Activated naive CD8-positive, alpha-beta T cell treated with anti-CD3 and anti-CD28 coated beads, Interleukin-2, amount 10 ng/mL, durations not matched to agents 7 days and 5 days (primary cell): ENCODE results near the gene SHLD1. TPM values are rescaled to one million over a fixed set of nuclear protein-coding genes. Genes with fewer than 3 reads are reported as not detected.
"Not testable (repeated sequence)": the region's sequence is repeated elsewhere in the genome, so short reads cannot be mapped to it uniquely, and the experiment has no call there.

Experiments used
- ATAC-seq: fragments of 150-1000 bp; cut with Tn5 transposase; one replicate; pipeline ENCODE4 v1.10.0; 2021; ENCODE audit warnings: low read depth, moderate library complexity
- POLR2A ChIA-PET: fragments of 350-600 bp; sonication (Branson Sonifier 250); formaldehyde crosslinking; loops from one replicate; lab custom pipeline; 2021; ENCODE audit warnings: antibody characterized with exemption; lab: Charles Lee
- DNase-seq: peaks from one replicate; pipeline ENCODE4 v3.0.0; 2021
- H3K27ac Mint-ChIP-seq: one replicate; pipeline ENCODE4 v1.8.0; 2022; ENCODE audit warnings: mild to moderate bottlenecking, mixed read lengths
- H3K27me3 Mint-ChIP-seq: one replicate; pipeline ENCODE4 v1.8.0; 2022; ENCODE audit warnings: mild to moderate bottlenecking, moderate library complexity, mixed read lengths
- H3K36me3 Mint-ChIP-seq: one replicate; pipeline ENCODE4 v1.8.0; 2021; ENCODE audit warnings: mild to moderate bottlenecking, mixed read lengths
- H3K4me1 Mint-ChIP-seq: one replicate; pipeline ENCODE4 v1.8.0; 2021; ENCODE audit warnings: mixed read lengths
- H3K4me3 Mint-ChIP-seq: one replicate; pipeline ENCODE4 v1.8.0; 2022; ENCODE audit warnings: mild to moderate bottlenecking, moderate library complexity, mixed read lengths
- H3K9me3 Mint-ChIP-seq: one replicate; pipeline ENCODE4 v1.8.0; 2021; ENCODE audit warnings: mixed read lengths
- total RNA-seq, 2 experiments: library from RNA; stranded (reverse); gene quantifications; one replicate each; pipeline ENCODE4 v1.2.3, GENCODE V29; 2021

The SHLD1 gene
- total RNA-seq, 2 experiments from 2014 or later: 8.1 to 8.4 TPM

- no peaks in the 10 kb centered on the region for H3K4me1 Mint-ChIP-seq
- H3K27ac Mint-ChIP-seq: no peak overlapping the region
- POLR2A ChIA-PET: no interaction called here
- no peak for DNase-seq
- H3K9me3 Mint-ChIP-seq: no peaks in the 10 kb centered on the region
- no peaks in the 10 kb centered on the region for H3K27me3 Mint-ChIP-seq
- no peak for ATAC-seq
- H3K36me3 Mint-ChIP-seq: peaks cover 8% of the 10 kb centered on the region
- H3K4me3 Mint-ChIP-seq: no peak overlapping the region
These were observed 46.3 kb downstream of the SHLD1 start for GRCh38 chr20:5796331-5797040.

GRCh38 chr20:5797165-5797564 is 47.0 kb downstream of the SHLD1 start:
- DNase-seq: no peak
- Mint-ChIP-seq H3K4me3 (no peak overlapping the region), H3K27ac (no peak overlapping the region)

GRCh38 chr20:5797843-5798462 is 47.8 kb downstream of the SHLD1 start:
- no peak overlapping the region for H3K27ac Mint-ChIP-seq
- DNase-seq (no peak), ATAC-seq (no peak)
- H3K9me3 Mint-ChIP-seq: no peaks in the 10 kb centered on the region
- no peaks in the 10 kb centered on the region for H3K4me1 Mint-ChIP-seq
- no peaks in the 10 kb centered on the region for H3K27me3 Mint-ChIP-seq
- H3K4me3 Mint-ChIP-seq: no peak overlapping the region
- peaks cover 10% of the 10 kb centered on the region for H3K36me3 Mint-ChIP-seq
- POLR2A ChIA-PET: no interaction called here

More at GRCh38 chr20:5797165-5797564, 47.0 kb downstream of the SHLD1 start:
- POLR2A ChIA-PET: no interaction called here
- Mint-ChIP-seq H3K4me1 (no peaks in the 10 kb centered on the region), H3K27me3 (no peaks in the 10 kb centered on the region), H3K36me3 (peaks cover 9% of the 10 kb centered on the region), H3K9me3 (no peaks in the 10 kb centered on the region)
- no peak for ATAC-seq

- DNase-seq, H3K9me3 Mint-ChIP-seq, POLR2A ChIA-PET, H3K4me3 Mint-ChIP-seq, H3K27me3 Mint-ChIP-seq, H3K27ac Mint-ChIP-seq, H3K36me3 Mint-ChIP-seq, ATAC-seq: not testable (repeated sequence)
- H3K4me1 Mint-ChIP-seq: peaks cover 10% of the 10 kb centered on the region
These were observed 53.6 kb downstream of the SHLD1 start for GRCh38 chr20:5803754-5804303.

GRCh38 chr20:5806457-5807263 is 56.5 kb downstream of the SHLD1 start:
- POLR2A ChIA-PET: no interaction called here
- Mint-ChIP-seq H3K36me3 (peaks cover 4% of the 10 kb centered on the region), H3K27me3 (no peaks in the 10 kb centered on the region), H3K4me3 (no peak overlapping the region), H3K27ac (no peak overlapping the region), H3K9me3 (no peaks in the 10 kb centered on the region), H3K4me1 (peaks cover 10% of the 10 kb centered on the region)
- no peak for ATAC-seq
- DNase-seq: no peak

GRCh38 chr20:5807431-5807830 is 57.2 kb downstream of the SHLD1 start:
- Mint-ChIP-seq H3K27me3 (no peaks in the 10 kb centered on the region), H3K27ac (no peak overlapping the region), H3K4me3 (no peak overlapping the region), H3K36me3 (peaks cover 1% of the 10 kb centered on the region), H3K9me3 (no peaks in the 10 kb centered on the region), H3K4me1 (peaks cover 10% of the 10 kb centered on the region)
- ATAC-seq (no peak), DNase-seq (no peak)
- POLR2A ChIA-PET: no interaction called here

GRCh38 chr20:5808901-5809300 is 58.7 kb downstream of the SHLD1 start:
- POLR2A ChIA-PET: no interaction called here

GRCh38 chr20:5809495-5809894 is 59.3 kb downstream of the SHLD1 start:
- DNase-seq (no peak), ATAC-seq (no peak)
- Mint-ChIP-seq H3K27me3 (no peaks in the 10 kb centered on the region), H3K36me3 (peaks cover 1% of the 10 kb centered on the region), H3K4me1 (peaks cover 4% of the 10 kb centered on the region), H3K27ac (no peak overlapping the region), H3K9me3 (no peaks in the 10 kb centered on the region), H3K4me3 (no peak overlapping the region)
- POLR2A ChIA-PET: no interaction called here

More at GRCh38 chr20:5808901-5809300, 58.7 kb downstream of the SHLD1 start:
- DNase-seq (no peak), ATAC-seq (no peak)
- no peaks in the 10 kb centered on the region for H3K9me3 Mint-ChIP-seq
- peaks cover 8% of the 10 kb centered on the region for H3K4me1 Mint-ChIP-seq
- no peak overlapping the region for H3K27ac Mint-ChIP-seq
- H3K27me3 Mint-ChIP-seq: no peaks in the 10 kb centered on the region
- H3K36me3 Mint-ChIP-seq: peaks cover 1% of the 10 kb centered on the region
- no peak overlapping the region for H3K4me3 Mint-ChIP-seq

- Mint-ChIP-seq H3K9me3 (no peaks in the 10 kb centered on the region), H3K4me3 (no peak overlapping the region), H3K4me1 (no peaks in the 10 kb centered on the region), H3K27ac (no peak overlapping the region), H3K36me3 (peaks cover 1% of the 10 kb centered on the region), H3K27me3 (no peaks in the 10 kb centered on the region)
- POLR2A ChIA-PET: no interaction called here
- DNase-seq: no peak
- no peak for ATAC-seq
These were observed 60.7 kb downstream of the SHLD1 start for GRCh38 chr20:5810800-5811422.

GRCh38 chr20:5811746-5812145 is 61.5 kb downstream of the SHLD1 start:
- no peaks in the 10 kb centered on the region for H3K9me3 Mint-ChIP-seq

GRCh38 chr20:5818346-5818681 is 68.1 kb downstream of the SHLD1 start:
- Mint-ChIP-seq H3K36me3 (peaks cover 2% of the 10 kb centered on the region), H3K4me1 (peaks cover 2% of the 10 kb centered on the region), H3K4me3 (no peak overlapping the region), H3K27ac (no peak overlapping the region), H3K9me3 (no peaks in the 10 kb centered on the region), H3K27me3 (no peaks in the 10 kb centered on the region)
- POLR2A ChIA-PET: no interaction called here
- DNase-seq: no peak
- no peak for ATAC-seq

More at GRCh38 chr20:5811746-5812145, 61.5 kb downstream of the SHLD1 start:
- Mint-ChIP-seq H3K36me3 (peaks cover 1% of the 10 kb centered on the region), H3K4me1 (no peaks in the 10 kb centered on the region), H3K4me3 (no peak overlapping the region), H3K27ac (no peak overlapping the region), H3K27me3 (no peaks in the 10 kb centered on the region)
- DNase-seq (no peak), ATAC-seq (no peak)
- POLR2A ChIA-PET: no interaction called here

GRCh38 chr20:5820738-5821137 is 70.5 kb downstream of the SHLD1 start:
- H3K4me3 Mint-ChIP-seq: no peak overlapping the region
- no peaks in the 10 kb centered on the region for H3K9me3 Mint-ChIP-seq
- no peak overlapping the region for H3K27ac Mint-ChIP-seq
- peaks cover 6% of the 10 kb centered on the region for H3K4me1 Mint-ChIP-seq
- DNase-seq (no peak), ATAC-seq (no peak)
- POLR2A ChIA-PET: no interaction called here
- H3K36me3 Mint-ChIP-seq: peaks cover 2% of the 10 kb centered on the region
- H3K27me3 Mint-ChIP-seq: no peaks in the 10 kb centered on the region

GRCh38 chr20:5821627-5822215 is 71.5 kb downstream of the SHLD1 start:
- Mint-ChIP-seq H3K27ac (no peak overlapping the region), H3K36me3 (peaks cover 2% of the 10 kb centered on the region), H3K9me3 (no peaks in the 10 kb centered on the region), H3K27me3 (no peaks in the 10 kb centered on the region), H3K4me1 (peaks cover 10% of the 10 kb centered on the region), H3K4me3 (no peak overlapping the region)
- ATAC-seq (no peak), DNase-seq (no peak)
- POLR2A ChIA-PET: no interaction called here
